ENCODE data around the gene USH1G.
"Not testable (repeated sequence)": the region's sequence is repeated elsewhere in the genome, so short reads cannot be mapped to it uniquely, and the experiment has no call there.

The USH1G gene

GRCh38 chr17:74877592-74878548, 45.2 kb downstream of the USH1G start:
- peak; percentile 57 for DNase-seq (ENCODE audit: low read depth, low spot score)
- H3K27ac ChIP-seq, result peak overlapping the region; percentile 12

- no peak for DNase-seq (ENCODE audit: low read depth, low spot score)
- H3K27ac ChIP-seq, result no peak overlapping the region
These were observed 47.0 kb downstream of the USH1G start for GRCh38 chr17:74875977-74876593.

- DNase-seq (ENCODE audit: low read depth, low spot score), result no peak
- no peak overlapping the region for H3K27ac ChIP-seq
These were observed 47.7 kb downstream of the USH1G start for GRCh38 chr17:74875155-74875976.

- DNase-seq (ENCODE audit: low read depth, low spot score), result no peak
- no peak overlapping the region for H3K27ac ChIP-seq
These were observed 48.4 kb downstream of the USH1G start for GRCh38 chr17:74874615-74875037.

- H3K27ac ChIP-seq, result peak overlapping the region; percentile 76
- DNase-seq (ENCODE audit: low read depth, low spot score), result no peak
These were observed 49.0 kb downstream of the USH1G start for GRCh38 chr17:74873874-74874614.

GRCh38 chr17:74873037-74873873, 49.8 kb downstream of the USH1G start:
- DNase-seq (ENCODE audit: low read depth, low spot score), result peak; percentile 99
- peak overlapping the region; percentile 76 for H3K27ac ChIP-seq

- DNase-seq (ENCODE audit: low read depth, low spot score), result no peak
- peak within 1 kb of the TSS; percentile 76 for H3K27ac ChIP-seq
These were observed 50.6 kb downstream of the USH1G start, which contains the start of gene FDXR for GRCh38 chr17:74872313-74873036. TSS of gene FDXR (minus strand) at chr17:74872994. CDS start at chr17:74872944, 50 bp downstream.

GRCh38 chr17:74871356-74872076, 51.5 kb downstream of the USH1G start:
- no peak for DNase-seq (ENCODE audit: low read depth, low spot score)
- H3K27ac ChIP-seq, result no peak overlapping the region

GRCh38 chr17:74870512-74870911, 52.5 kb downstream of the USH1G start:
- no peak overlapping the region for H3K27ac ChIP-seq
- no peak for DNase-seq (ENCODE audit: low read depth, low spot score)

GRCh38 chr17:74870028-74870427, 53.0 kb downstream of the USH1G start:
- not testable (repeated sequence) for DNase-seq (ENCODE audit: low read depth, low spot score); H3K27ac ChIP-seq

- DNase-seq (ENCODE audit: low read depth, low spot score), result no peak
- H3K27ac ChIP-seq, result no peak overlapping the region
These were observed 54.2 kb downstream of the USH1G start for GRCh38 chr17:74868908-74869255.

GRCh38 chr17:74868251-74868907, 54.7 kb downstream of the USH1G start:
- H3K27ac ChIP-seq, result no peak overlapping the region

GRCh38 chr17:74866198-74866835, 56.7 kb downstream of the USH1G start:
- no peak for DNase-seq (ENCODE audit: low read depth, low spot score)
- H3K27ac ChIP-seq, result no peak overlapping the region

More at GRCh38 chr17:74868251-74868907, 54.7 kb downstream of the USH1G start:
- DNase-seq (ENCODE audit: low read depth, low spot score), result no peak

All from epithelial cell of prostate (primary cell).